Measurements from ENCODE around the gene LLGL1.

- TF ChIP-seq POLR2A (IDR thresholded peaks at IDR 0.05) (no peak), CTCF (IDR thresholded peaks at IDR 0.05 in 4 of 5, conservative IDR thresholded peaks at IDR 0.05 in 1 of 5) (no peak)
These were observed 24.3 kb upstream of the LLGL1 start for GRCh38 chr17:18201108-18201507.
